Stimulated activated CD4-positive, alpha-beta T cell treated with anti-CD3 and anti-CD28 coated beads, TNF-alpha, amount 100 ng/mL, for 1 hour (primary cell): ENCODE measurements around the gene EXOC3L4.

Experiments used
- DNase-seq, 3 donors: peaks; one replicate each; pipeline ENCODE4 v3.0.0-alpha.2; 2020; ENCODE audit warnings: low read depth in 3 of 3, low spot score in 1 of 3

EXOC3L4 gene

GRCh38 chr14:103091041-103091882 lies 3.3 kb upstream of the EXOC3L4 start:
- DNase-seq = peak; percentile 36 to 68 (median 53)

GRCh38 chr14:103091883-103092222 lies 2.7 kb upstream of the EXOC3L4 start:
- DNase-seq = no peak

- no peak for DNase-seq
Observed at GRCh38 chr14:103093856-103094405, 594 bp upstream of the EXOC3L4 start.

GRCh38 chr14:103095210-103095778 lies 769 bp downstream of the EXOC3L4 start:
- DNase-seq = no peak

- no peak for DNase-seq
Observed at GRCh38 chr14:103096387-103096786, 1.9 kb downstream of the EXOC3L4 start.

GRCh38 chr14:103097244-103097993 lies 2.9 kb downstream of the EXOC3L4 start:
- no peak for DNase-seq

- DNase-seq = no peak
Observed at GRCh38 chr14:103097994-103098957, 3.8 kb downstream of the EXOC3L4 start.

GRCh38 chr14:103099081-103099732 lies 4.7 kb downstream of the EXOC3L4 start:
- DNase-seq = no peak

- no peak for DNase-seq
Observed at GRCh38 chr14:103099733-103100280, 5.3 kb downstream of the EXOC3L4 start.

- no peak for DNase-seq
Observed at GRCh38 chr14:103100281-103101121, 6.0 kb downstream of the EXOC3L4 start.

GRCh38 chr14:103101257-103101962 lies 6.9 kb downstream of the EXOC3L4 start:
- no peak for DNase-seq

- no peak for DNase-seq
Observed at GRCh38 chr14:103101963-103102688, 7.6 kb downstream of the EXOC3L4 start.

- no peak for DNase-seq
Observed at GRCh38 chr14:103102689-103103260, 8.2 kb downstream of the EXOC3L4 start.

GRCh38 chr14:103103461-103104388 lies 9.2 kb downstream of the EXOC3L4 start:
- DNase-seq = no peak

- DNase-seq = no peak
Observed at GRCh38 chr14:103104389-103104653, 9.8 kb downstream of the EXOC3L4 start.

GRCh38 chr14:103104654-103105452 lies 10.3 kb downstream of the EXOC3L4 start:
- DNase-seq = peak; percentile 28 to 73 (median 53)
